Measurements from ENCODE around the gene TRIP6.
A peak's percentile ranks its signal among the peaks of the same experiment; 100 is the strongest.

Gene TRIP6

DNA sequence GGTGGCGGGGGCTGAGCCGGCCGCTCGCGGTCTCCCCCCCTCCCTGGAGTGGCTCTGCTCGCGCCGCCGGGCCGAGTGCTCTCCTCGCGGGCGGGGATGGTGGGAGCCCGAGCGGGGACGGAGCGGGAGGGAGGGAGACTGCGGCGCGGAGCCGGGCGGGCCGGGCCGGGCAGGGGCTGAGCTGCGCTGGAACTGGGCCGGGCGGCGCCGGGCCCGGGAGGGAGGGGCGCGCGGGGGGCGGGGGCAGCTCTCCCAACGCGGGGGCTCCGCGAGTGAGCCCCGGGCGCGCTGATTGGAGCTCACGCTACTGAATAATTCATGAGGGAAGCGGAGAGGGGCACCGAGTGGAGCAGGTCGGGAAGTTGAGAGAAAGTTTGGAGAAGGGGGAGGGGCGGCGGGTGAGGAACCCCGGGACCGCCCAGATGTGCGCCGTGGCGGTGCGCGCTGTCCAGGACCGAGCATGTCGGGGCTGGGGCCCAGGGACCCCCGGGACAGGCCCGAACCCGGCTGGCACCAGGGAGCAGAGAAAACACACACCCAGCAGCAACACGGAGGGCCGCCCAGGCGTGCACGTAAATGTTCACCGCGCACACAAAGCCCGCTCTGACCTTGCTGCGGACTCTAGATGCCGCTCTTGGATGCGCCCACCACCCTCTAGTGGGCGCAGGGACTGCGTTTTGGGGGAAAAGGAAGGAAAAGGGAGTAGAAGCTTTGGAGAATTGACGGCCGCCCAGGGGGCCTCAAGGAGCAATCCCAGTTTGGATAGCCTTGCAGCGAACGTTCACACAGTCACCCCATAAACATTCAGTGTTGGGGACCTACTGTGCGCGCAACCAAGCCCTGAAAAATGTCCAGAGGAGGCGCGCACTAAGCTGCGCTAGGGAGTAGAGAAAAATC, 39.6 kb upstream of the TRIP6 start, which contains the start of gene EPHB4:
Gene EPHB4 (minus strand): TSS at position 194 of the 897 bp plus-strand sequence. CDS start 493 bp downstream, outside the sequence.
- Mint-ChIP-seq H3K9me3 (no peaks in the 10 kb centered on the region), H3K27ac (no peak within 1 kb of the TSS), H3K4me3 (peak within 1 kb of the TSS; percentile 62), H3K36me3 (peaks cover 3% of the 10 kb centered on the region), H3K27me3 (peaks cover 83% of the 10 kb centered on the region), H3K4me1 (peaks cover 26% of the 10 kb centered on the region)
- DNase-seq: peak; percentile 24
- CTCF ChIA-PET: no interaction called here

- H3K27ac Mint-ChIP-seq: no peak overlapping the region
- no peak for DNase-seq
- H3K4me3 Mint-ChIP-seq: no peak overlapping the region
- H3K4me1 Mint-ChIP-seq: peaks cover 26% of the 10 kb centered on the region
- H3K27me3 Mint-ChIP-seq: peaks cover 74% of the 10 kb centered on the region
- CTCF ChIA-PET: interaction anchor here (1.1 kb wide), 1 partner anchor 104 kb away, joined by 3 read pairs; no protein-coding TSS in a partner anchor
- peaks cover 3% of the 10 kb centered on the region for H3K36me3 Mint-ChIP-seq
- H3K9me3 Mint-ChIP-seq: no peaks in the 10 kb centered on the region
Measured at GRCh38 chr7:100829150-100829716, 38.0 kb upstream of the TRIP6 start.

- Mint-ChIP-seq H3K36me3 (peaks cover 3% of the 10 kb centered on the region), H3K27ac (no peak overlapping the region), H3K4me1 (peaks cover 24% of the 10 kb centered on the region), H3K9me3 (no peaks in the 10 kb centered on the region), H3K4me3 (no peak overlapping the region), H3K27me3 (peaks cover 62% of the 10 kb centered on the region)
- CTCF ChIA-PET: no interaction called here
- no peak for DNase-seq
Measured at GRCh38 chr7:100830396-100830795, 36.8 kb upstream of the TRIP6 start.

- H3K27ac Mint-ChIP-seq: no peak overlapping the region
- H3K9me3 Mint-ChIP-seq: no peaks in the 10 kb centered on the region
- DNase-seq: no peak
- H3K4me1 Mint-ChIP-seq: peaks cover 28% of the 10 kb centered on the region
- H3K36me3 Mint-ChIP-seq: peaks cover 1% of the 10 kb centered on the region
- CTCF ChIA-PET: interaction anchor here (0.7 to 1.0 kb wide), 2 partner anchors 20 to 33 kb away, joined by 3 read pairs; partner anchors contain the start of gene SLC12A9
- peaks cover 45% of the 10 kb centered on the region for H3K27me3 Mint-ChIP-seq
- no peak overlapping the region for H3K4me3 Mint-ChIP-seq
Measured at GRCh38 chr7:100832281-100832633, 34.9 kb upstream of the TRIP6 start.

- Mint-ChIP-seq H3K27ac (peak overlapping the region; percentile 19), H3K4me1 (peaks cover 20% of the 10 kb centered on the region), H3K27me3 (peaks cover 13% of the 10 kb centered on the region), H3K36me3 (no peaks in the 10 kb centered on the region), H3K4me3 (peak overlapping the region; percentile 8), H3K9me3 (no peaks in the 10 kb centered on the region)
- CTCF ChIA-PET: interaction anchor here (1.5 to 2.4 kb wide), 2 partner anchors 15 to 16 kb away, joined by 5 to 7 read pairs; partner anchors contain the start of gene SLC12A9
- no peak for DNase-seq
Measured at GRCh38 chr7:100835903-100836811, 31.0 kb upstream of the TRIP6 start.

GRCh38 chr7:100836812-100837098, 30.4 kb upstream of the TRIP6 start:
- peaks cover 10% of the 10 kb centered on the region for H3K27me3 Mint-ChIP-seq
- H3K9me3 Mint-ChIP-seq: no peaks in the 10 kb centered on the region
- no peak for DNase-seq
- H3K27ac Mint-ChIP-seq: peak overlapping the region; percentile 73
- CTCF ChIA-PET: interaction anchor here (1.5 to 2.4 kb wide), 2 partner anchors 15 to 16 kb away, joined by 5 to 7 read pairs; partner anchors contain the start of gene SLC12A9
- no peaks in the 10 kb centered on the region for H3K36me3 Mint-ChIP-seq
- peaks cover 20% of the 10 kb centered on the region for H3K4me1 Mint-ChIP-seq
- H3K4me3 Mint-ChIP-seq: peak overlapping the region; percentile 69

DNA sequence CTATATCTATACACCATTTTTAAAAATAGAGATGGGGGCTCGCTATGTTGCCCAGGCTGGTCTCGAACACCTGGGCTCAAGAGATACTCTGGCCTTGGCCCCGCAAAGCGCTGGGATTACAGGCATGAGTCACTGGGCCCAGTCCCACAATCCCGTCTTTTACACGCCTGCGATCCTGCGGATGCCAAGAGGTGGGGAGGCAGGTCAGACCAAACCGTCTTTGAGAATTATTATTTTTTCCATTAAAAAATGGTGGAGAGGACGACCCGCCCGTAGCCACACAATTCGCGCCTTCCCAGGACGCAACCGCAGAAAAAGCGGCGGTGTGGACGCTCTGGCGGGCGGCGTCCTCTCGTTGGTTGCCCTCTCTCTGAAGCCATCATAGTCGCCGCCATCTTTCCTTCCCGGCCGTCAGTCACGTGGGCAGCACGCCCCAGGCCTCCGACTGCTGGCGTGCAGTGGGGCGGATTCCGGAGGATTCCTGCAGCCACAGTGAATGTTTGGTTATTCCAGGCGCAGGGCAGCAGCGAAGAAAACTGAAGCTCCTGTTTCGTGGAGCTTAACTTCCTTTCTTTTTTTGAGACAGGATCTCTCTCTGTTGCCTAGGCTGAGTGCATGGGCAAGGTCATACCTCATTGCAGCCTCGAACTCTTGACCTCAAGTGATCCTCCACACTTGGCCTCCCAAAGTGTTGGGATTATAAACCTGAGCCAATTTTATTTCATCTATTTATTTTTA, 29.9 kb upstream of the TRIP6 start:
- H3K27me3 Mint-ChIP-seq: peaks cover 9% of the 10 kb centered on the region
- H3K4me3 Mint-ChIP-seq: peak overlapping the region; percentile 69
- H3K36me3 Mint-ChIP-seq: no peaks in the 10 kb centered on the region
- H3K27ac Mint-ChIP-seq: peak overlapping the region; percentile 73
- CTCF ChIA-PET: interaction anchor here (1.5 to 2.4 kb wide), 2 partner anchors 14 to 15 kb away, joined by 5 to 7 read pairs; partner anchors contain the start of gene SLC12A9
- H3K9me3 Mint-ChIP-seq: no peaks in the 10 kb centered on the region
- peak; percentile 83 for DNase-seq
- peaks cover 20% of the 10 kb centered on the region for H3K4me1 Mint-ChIP-seq

GRCh38 chr7:100839361-100839760, 27.8 kb upstream of the TRIP6 start:
- no peaks in the 10 kb centered on the region for H3K36me3 Mint-ChIP-seq
- no peak for DNase-seq
- no peak overlapping the region for H3K4me3 Mint-ChIP-seq
- no peak overlapping the region for H3K27ac Mint-ChIP-seq
- no peaks in the 10 kb centered on the region for H3K9me3 Mint-ChIP-seq
- H3K4me1 Mint-ChIP-seq: peaks cover 20% of the 10 kb centered on the region
- CTCF ChIA-PET: no interaction called here
- peaks cover 8% of the 10 kb centered on the region for H3K27me3 Mint-ChIP-seq

DNA sequence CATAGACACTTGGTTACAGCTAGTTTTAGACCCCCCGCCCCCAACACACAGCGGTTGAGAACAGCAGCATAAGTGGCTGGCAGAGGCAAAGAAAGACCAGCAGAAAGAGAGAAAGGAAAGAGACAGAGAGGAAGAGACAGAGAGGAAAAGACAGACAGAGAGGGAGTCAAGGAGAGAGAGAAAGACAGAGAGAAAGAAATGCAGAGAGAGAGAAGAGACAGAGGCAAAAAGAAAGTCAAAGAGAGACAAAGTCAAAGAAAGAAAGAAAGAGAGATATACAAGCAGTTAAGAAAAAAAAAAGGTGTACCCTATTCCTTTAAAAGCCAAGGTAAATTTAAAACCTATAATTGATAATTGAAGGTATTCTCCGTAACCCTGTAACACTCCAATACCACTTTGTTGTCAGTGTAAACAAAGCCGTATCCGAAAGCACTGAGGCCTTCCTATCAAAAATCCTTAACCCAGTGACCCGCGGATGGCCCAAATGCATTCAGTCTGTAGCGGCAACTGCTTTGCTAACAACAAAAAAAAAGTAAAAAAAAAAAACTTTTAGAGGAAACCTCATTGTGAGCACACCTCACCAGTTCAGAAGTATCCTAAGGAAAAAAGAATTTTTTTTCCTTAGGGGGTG, 26.6 kb upstream of the TRIP6 start:
- CTCF ChIA-PET: no interaction called here
- DNase-seq: no peak

DNA sequence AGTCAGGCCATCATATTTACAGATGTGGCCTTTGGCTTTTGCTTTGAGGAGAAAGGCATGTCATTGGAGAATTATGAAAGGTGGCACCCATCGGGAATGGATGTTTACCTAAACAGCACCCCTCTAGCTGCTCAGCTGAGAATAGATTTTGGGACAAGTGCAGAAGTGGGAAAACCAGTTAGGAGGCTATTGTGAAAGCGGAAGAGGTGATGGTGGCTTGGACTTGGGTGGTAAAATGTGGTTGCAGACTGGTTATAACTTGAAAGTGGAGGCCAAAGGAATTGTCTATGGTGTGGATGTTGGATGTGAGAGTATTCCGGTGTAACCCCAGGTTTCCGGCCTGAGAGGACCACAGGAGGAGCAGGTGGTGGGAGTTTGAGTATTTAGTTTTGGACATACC, 19.8 kb upstream of the TRIP6 start:
- peaks cover 4% of the 10 kb centered on the region for H3K27me3 Mint-ChIP-seq
- no peaks in the 10 kb centered on the region for H3K9me3 Mint-ChIP-seq
- no peak overlapping the region for H3K4me3 Mint-ChIP-seq
- no peaks in the 10 kb centered on the region for H3K36me3 Mint-ChIP-seq
- peaks cover 6% of the 10 kb centered on the region for H3K4me1 Mint-ChIP-seq
- no peak overlapping the region for H3K27ac Mint-ChIP-seq
- DNase-seq: no peak
- CTCF ChIA-PET: no interaction called here

More for the DNA sequence above, 26.6 kb upstream of the TRIP6 start:
- Mint-ChIP-seq H3K27ac (no peak overlapping the region), H3K27me3 (peaks cover 8% of the 10 kb centered on the region), H3K4me1 (peaks cover 19% of the 10 kb centered on the region), H3K9me3 (no peaks in the 10 kb centered on the region), H3K36me3 (no peaks in the 10 kb centered on the region), H3K4me3 (no peak overlapping the region)

DNA sequence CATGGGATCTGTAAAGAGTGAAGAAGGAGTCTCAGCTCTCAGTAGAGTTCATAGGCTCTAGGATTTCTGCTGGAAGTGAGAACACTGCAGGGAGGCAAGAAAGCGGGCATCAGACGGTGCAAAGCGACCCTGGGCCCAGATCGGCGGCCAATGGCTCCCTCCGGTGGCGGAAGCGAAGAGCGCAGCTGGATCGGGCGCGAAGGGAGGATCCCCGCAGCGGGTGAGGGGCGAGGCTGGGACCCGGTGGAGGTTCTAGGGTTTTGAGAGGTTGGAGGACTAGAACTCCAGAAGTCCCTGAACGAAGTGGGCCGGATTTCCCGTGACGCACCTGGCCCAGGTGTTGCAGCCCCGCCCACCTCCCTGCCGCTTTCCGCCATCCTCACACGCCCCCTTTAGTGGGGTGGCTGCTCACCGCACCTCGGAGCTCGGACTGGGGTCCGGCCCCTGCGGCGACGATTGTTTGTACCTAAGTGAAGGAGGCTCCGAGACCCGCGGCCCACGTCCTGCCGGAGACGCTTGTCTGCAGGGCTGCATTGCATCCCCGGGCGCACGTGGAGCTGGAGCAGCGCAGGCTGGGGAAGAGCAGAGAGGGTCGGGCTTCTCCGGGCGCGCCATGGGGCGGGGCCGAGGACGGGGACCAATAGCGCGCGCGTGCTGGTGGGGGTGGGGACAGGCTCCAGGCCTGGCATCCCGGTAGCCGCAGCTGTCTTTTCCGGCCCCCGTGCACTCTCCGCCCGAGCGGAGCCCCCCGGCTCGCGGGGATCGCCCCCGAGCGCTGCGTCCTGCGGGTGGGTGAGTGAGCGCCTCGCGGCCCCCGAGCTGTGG, 14.9 kb upstream of the TRIP6 start, which contains the start of gene SLC12A9:
Gene SLC12A9 (plus strand): TSS at position 666 of the 825 bp plus-strand sequence. CDS start 1,485 bp downstream, outside the sequence.
- CTCF ChIA-PET: interaction anchor here (0.6 to 6.5 kb wide), 25 partner anchors 10 to 374 kb away, joined by 3 to 160 read pairs (median 4); partner anchors contain the start of genes EPO, FBXO24, POP7 and SRRT
- DNase-seq: peak; percentile 93
- Mint-ChIP-seq H3K4me1 (peaks cover 20% of the 10 kb centered on the region), H3K4me3 (peak within 1 kb of the TSS; percentile 96), H3K36me3 (peaks cover 10% of the 10 kb centered on the region), H3K9me3 (no peaks in the 10 kb centered on the region), H3K27me3 (no peaks in the 10 kb centered on the region), H3K27ac (peak within 1 kb of the TSS; percentile 89)

DNA sequence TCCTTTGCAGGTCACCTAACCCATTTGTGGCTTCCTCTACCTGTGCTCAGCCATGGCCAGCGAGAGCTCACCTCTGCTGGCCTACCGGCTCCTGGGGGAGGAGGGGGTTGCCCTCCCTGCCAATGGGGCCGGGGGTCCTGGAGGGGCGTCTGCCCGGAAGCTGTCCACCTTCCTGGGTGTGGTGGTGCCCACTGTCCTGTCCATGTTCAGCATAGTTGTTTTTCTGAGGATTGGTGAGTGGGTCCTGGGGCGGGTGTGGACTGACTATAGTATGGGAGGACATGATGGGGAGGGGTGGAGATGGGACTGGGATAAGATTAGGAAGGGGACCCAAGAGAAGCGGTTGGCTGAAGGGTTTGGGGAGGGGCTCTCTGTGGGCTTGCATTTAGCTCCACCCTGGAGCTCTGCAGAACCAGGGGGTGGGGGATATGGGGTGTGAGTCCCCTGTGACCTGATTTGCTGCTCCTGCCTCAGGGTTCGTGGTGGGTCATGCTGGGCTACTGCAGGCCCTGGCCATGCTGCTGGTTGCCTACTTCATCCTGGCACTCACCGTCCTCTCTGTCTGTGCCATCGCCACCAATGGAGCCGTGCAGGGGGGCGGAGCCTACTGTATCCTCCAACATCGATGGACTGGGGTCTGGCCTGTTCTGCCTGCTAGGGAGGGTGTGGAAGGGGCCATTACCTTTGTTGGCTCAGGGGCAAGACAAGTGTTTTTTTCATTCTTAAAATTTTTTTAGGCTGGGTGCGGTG, 12.9 kb upstream of the TRIP6 start:
- no peak for DNase-seq
- Mint-ChIP-seq H3K36me3 (peaks cover 16% of the 10 kb centered on the region), H3K27me3 (no peaks in the 10 kb centered on the region), H3K9me3 (no peaks in the 10 kb centered on the region), H3K27ac (no peak overlapping the region), H3K4me1 (peaks cover 20% of the 10 kb centered on the region), H3K4me3 (peak overlapping the region; percentile 96)
- CTCF ChIA-PET: interaction anchor here (2.1 to 6.5 kb wide), 3 partner anchors 17 to 53 kb away, joined by 7 to 160 read pairs (median 7); no protein-coding TSS in a partner anchor
